Globus pallidus (tissue), 1 donor: ENCODE results near the gene ASTN2.
A peak's percentile ranks its signal among the peaks of the same experiment; 100 is the strongest.

Experiments
- DNase-seq: peaks from one replicate; pipeline ENCODE4 v3.0.0-alpha.2; 2015; ENCODE audit warnings: low spot score

The ASTN2 gene

GRCh38 chr9:117014061-117014460 is 400.8 kb downstream of the ASTN2 start:
- DNase-seq: no peak

DNA sequence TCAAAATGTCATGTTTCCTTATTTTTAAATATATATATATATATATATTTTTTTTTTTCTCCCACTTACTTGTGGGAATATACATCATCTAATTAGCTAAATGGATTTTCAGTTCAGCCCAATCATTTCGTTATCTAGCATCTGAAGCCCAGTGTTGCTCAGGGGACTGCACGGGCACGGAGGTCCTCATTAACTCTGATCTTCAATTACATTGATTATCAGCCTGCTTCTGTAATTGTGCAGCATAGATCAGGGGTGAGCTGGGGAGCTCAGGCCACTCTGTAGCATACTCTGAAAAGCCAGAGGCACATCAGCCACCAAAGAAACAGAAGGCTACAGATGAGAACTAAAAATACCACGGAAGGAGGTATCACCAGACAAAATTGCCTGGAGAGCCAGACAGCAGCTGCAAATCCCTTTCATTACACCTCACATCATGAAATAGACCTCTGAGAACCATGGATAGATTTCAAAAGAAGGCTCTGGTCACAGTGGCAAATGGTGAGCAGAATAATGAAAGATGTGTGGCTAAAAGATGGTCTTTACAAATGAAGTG is 401.3 kb downstream of the ASTN2 start:
- no peak for DNase-seq

- no peak for DNase-seq
Measured at GRCh38 chr9:117010061-117010460, 404.8 kb downstream of the ASTN2 start.

- DNase-seq: no peak
Measured at GRCh38 chr9:117008876-117009275, 406.0 kb downstream of the ASTN2 start.

GRCh38 chr9:117008461-117008860 is 406.4 kb downstream of the ASTN2 start:
- no peak for DNase-seq

- DNase-seq: no peak
Measured at GRCh38 chr9:117002686-117003085, 412.2 kb downstream of the ASTN2 start.

DNA sequence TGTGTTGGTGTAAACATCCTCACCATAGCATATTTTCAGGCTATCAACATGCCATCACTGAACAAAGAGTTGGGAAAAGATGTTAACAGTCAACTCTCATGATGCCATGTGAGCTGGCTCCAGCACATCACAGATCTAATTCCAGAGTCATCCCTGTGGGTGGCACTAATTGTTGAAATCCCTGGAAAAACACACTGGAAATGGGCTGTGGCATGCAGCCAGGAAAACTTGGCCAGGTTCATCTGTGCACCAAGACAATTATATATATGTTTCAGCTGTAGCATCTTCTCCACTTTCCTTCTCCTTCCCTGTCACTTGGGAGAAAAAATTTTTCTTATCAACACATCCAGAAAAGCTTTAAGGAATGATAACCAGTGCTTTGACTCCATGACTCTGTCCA is 414.0 kb downstream of the ASTN2 start:
- no peak for DNase-seq

DNA sequence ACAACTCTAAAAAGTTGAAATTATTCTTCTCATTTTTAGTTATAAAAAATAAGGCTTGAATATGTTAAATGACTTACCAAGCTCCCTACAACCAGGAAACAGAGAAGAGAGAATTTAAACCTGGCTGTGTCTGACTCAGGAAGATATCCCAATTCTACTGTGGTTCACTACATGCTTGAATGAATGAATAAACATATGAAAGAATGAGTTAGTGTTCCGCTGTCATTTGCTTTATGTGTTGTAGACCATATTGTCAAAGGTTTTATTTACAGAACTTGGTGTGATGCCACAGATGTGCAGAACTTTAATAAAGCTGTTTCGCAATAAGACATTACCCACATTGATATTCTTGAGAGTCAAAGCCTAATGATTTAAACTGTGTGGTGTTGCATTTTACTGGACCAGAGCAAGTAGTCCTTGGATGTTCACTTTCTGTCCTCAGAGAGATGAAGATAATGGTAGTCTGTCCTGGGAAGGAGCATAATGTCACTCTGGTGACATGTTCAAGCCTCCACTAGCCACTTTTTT is 414.6 kb downstream of the ASTN2 start:
- no peak for DNase-seq

DNA sequence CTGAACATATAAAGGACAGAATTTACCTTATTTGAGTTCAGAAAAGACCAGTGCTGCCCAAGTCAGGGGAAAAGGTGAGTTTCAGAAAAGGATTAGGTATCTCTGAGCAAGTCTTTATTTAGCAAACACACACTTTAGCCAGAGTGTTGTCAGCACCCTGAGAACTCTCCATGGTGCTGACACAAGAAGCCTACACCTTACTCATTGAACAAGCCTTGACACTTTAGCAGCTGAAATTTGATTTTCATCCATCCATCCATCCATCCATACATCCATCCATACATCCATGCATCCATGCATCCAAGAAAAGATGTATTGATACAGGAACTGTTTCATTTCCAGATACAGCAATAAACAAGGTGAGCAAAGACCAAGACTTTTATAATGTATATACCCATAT is 416.6 kb downstream of the ASTN2 start:
- no peak for DNase-seq

DNA sequence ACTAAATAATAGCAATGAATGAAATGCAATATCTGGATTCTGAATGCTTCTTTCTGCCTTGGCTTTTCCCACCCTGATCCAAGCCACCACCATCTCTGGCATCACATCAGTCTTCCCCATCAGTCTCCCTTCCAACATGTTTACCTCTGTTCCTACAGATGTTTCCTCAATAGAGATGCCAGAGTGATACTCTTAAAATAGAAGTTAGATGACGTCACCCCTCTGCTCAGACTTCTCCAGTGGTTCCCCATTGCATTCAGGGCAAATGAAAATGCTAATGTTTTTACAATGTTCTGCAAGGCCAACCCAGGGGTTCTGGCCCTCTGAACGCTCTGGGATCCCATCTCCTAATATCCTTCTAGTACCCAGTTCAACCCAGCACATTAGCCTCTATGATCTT is 422.0 kb downstream of the ASTN2 start:
- DNase-seq: no peak

DNA sequence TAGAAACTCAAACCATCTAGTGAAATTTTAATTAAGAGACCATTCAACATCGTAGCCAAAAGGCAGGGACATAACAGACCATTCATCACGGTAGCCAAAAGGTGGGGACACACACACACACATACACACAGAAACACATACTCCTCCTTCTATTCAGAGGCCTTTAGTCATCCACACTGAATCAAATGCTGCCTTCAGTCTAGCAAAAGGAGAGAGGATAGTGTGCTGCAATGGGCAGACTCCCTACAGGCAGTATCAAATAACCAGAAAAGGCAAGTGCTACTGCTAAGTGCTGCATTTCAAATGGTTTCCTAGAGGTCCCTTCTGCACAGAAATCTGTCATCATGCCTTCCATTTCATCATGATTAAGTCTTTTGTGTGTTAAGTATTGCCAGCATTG is 423.8 kb downstream of the ASTN2 start:
- DNase-seq: no peak

- no peak for DNase-seq
Measured at GRCh38 chr9:116990592-116990991, 424.3 kb downstream of the ASTN2 start.

GRCh38 chr9:116987721-116988485 is 427.0 kb downstream of the ASTN2 start:
- no peak for DNase-seq

DNA sequence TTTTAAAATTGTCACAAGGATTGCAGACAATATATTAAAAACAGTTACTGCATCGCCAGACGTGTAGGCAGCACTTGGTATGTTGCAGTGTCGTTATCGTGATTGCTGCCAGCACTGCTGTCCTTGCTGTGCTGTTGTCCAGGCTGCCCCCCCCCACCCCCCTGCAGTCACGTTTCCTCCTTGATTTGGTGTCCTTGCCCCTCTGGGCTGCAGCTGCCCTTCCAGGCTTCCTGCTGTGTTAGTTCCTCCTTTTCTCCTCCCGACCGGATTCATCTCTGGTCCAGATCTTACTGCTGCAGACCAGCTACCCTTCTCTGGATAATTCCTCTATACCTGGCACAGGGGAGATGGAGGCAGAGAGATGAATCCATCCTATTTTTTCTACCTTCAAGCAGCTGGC is 428.8 kb downstream of the ASTN2 start:
- DNase-seq: no peak

DNA sequence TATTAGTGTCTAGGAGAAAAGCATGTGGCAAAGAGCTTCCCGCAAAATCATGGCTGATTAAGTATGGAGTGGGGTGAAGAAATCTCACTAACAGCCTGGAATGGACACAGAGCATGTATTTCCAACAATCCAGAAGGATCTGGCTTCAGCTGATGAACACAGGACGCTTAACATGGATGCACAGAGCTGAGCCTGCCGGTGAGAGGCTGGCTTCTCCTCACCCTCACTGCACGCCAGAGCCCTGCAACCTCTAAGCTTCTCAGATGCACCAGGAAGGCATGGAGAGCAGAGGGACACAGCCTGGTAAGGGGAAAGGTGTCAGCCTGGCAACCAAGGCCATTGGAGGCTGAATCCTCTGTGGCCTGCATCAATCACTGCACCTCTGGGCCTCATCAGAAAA is 429.3 kb downstream of the ASTN2 start:
- DNase-seq: no peak

DNA sequence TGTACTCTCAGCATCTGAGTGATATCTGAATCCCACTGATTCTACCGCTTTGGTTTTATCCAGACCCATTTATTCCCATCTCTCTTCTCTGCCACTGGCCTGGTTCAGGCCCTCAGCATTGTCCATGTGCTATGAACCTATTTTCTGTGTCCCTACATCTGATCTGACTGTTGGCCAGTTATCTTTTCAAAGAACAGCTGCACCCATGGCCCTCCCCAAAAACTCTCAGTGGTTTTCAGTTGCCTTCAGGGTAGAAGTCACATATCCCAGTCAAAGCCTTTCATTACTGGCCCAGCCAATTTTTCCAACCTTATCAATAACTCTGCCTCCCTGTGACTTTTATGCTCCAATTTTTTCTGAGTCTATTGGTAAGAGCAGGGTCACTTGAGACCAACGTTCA is 430.7 kb downstream of the ASTN2 start:
- DNase-seq: no peak

DNA sequence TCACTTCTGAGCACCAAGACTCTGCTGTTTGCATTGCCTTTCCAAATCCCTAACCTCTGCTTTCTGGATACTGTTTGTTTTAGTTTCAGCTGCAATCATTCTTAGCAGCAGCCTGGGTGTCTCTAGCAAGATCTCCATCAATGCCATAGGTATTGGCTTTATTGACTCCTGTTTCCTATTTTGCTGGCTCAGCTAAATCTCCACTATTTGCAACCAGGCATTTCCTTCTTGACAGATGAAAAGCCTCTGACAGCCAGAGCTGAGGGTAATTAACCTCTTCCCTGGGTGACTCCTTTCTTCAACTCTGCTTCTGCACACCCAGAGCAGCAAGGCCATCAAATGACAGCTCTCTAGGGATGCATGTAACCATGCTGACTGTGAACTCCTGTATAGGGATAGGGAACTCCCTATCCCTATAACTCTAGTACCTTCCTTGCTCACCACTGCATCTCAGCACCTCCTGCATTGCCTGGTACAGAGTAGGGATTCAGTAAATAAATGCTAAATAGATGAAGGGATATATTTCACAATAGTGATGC is 434.2 kb downstream of the ASTN2 start:
- DNase-seq: no peak

- DNase-seq: no peak
Measured at GRCh38 chr9:116979456-116979855, 435.4 kb downstream of the ASTN2 start.

- DNase-seq: no peak
Measured at GRCh38 chr9:116978155-116978554, 436.7 kb downstream of the ASTN2 start.

- DNase-seq: no peak
Measured at GRCh38 chr9:116975126-116975525, 439.7 kb downstream of the ASTN2 start.

DNA sequence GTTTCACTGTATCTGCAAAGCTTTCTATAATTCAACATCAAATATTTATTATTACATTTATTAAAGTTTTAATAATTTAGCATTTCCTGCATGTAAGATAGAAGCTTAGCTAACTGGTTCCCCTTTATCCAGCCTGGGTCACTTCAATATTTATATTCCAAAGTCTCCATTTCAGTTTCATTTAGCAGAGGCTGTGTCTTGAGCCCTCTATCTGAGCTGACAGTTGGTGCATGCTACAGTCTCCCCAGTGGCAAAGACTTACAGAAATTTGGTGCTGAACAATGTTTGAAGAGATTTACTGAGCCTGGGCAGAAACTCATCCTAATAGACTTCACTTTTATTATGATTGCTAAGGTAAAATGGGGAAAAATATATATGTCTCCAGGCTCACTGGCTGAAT is 448.7 kb downstream of the ASTN2 start:
- DNase-seq: no peak

GRCh38 chr9:116964258-116964657 is 450.6 kb downstream of the ASTN2 start:
- no peak for DNase-seq

DNA sequence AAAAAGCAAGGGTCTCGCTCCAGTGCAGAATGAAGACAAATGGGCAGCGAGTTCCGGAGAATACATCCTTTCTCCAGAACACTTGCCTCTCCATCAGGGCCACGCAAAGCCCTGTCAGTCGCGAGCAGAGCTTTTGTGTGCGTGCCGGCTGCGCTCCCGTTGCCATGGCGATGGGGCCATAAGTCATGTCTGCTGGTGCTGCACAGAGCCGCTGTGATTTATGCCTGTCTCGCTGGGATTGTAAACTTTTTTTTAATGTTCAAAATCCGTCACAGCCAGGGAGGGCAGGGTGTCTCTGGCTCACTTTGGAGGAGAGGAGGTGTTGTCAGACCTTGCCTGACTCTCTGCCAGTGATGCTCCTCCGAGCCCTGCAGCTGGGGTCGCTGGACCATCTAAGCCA is 455.0 kb downstream of the ASTN2 start:
- peak; percentile 23 for DNase-seq

DNA sequence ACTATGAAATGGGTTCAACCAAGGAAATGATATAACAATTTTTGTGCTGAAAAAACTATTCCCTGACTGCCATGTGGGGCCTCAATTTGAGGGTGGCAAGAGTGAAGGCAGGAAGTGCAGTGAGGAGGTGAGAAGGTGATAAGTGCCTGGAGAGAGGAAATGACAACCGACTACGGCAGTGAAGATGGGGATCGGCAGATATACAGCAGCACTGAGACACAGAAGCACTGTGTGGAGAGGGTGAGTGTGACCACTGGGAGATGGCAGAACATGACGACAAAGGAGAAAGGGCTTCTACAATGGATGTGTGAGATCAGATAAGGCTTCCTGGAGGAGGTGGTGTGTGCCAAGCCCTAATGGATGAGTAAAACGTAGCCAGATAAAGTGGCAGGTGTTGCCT is 456.0 kb downstream of the ASTN2 start:
- no peak for DNase-seq
